C4-2B (cell line): ENCODE measurements around the gene CALCOCO2.

Experiments
- ZFX ChIP-seq: fragments of 450-650 bp; IDR thresholded peaks from 2 replicates; pipeline ENCODE4 v1.6.1; 2017
- TF ChIP-seq, protein P1 (sequence below): fragments of 450-650 bp; conservative IDR thresholded peaks from 2 replicates; pipeline ENCODE4 v1.5.1; 2017; ENCODE audit warnings: mild to moderate bottlenecking

- TF ChIP-seq, protein P1, sequence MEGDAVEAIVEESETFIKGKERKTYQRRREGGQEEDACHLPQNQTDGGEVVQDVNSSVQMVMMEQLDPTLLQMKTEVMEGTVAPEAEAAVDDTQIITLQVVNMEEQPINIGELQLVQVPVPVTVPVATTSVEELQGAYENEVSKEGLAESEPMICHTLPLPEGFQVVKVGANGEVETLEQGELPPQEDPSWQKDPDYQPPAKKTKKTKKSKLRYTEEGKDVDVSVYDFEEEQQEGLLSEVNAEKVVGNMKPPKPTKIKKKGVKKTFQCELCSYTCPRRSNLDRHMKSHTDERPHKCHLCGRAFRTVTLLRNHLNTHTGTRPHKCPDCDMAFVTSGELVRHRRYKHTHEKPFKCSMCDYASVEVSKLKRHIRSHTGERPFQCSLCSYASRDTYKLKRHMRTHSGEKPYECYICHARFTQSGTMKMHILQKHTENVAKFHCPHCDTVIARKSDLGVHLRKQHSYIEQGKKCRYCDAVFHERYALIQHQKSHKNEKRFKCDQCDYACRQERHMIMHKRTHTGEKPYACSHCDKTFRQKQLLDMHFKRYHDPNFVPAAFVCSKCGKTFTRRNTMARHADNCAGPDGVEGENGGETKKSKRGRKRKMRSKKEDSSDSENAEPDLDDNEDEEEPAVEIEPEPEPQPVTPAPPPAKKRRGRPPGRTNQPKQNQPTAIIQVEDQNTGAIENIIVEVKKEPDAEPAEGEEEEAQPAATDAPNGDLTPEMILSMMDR, result no peak
- TF ChIP-seq ZFX, result no peak
These were observed 79.5 kb downstream of the CALCOCO2 start for GRCh38 chr17:48910370-48910769.
